HepG2 (cell line): Measurements from ENCODE around the gene LSM14B. TPM values are rescaled to one million over a fixed set of nuclear protein-coding genes. Genes with fewer than 3 reads are reported as not detected.

ENCODE experiments used
- ATAC-seq: fragments of 200-7000 bp; cut with Tn5 transposase; 3 replicates; pipeline ENCODE4 v1.9.1; 2020; ENCODE audit warnings: mild to moderate bottlenecking, moderate library complexity
- BruUV-seq: library from RNA; stranded (reverse); fragments of 400-500 nt; replicated peaks from 2 replicates; lab custom pipeline; 2021; lab: Mats Ljungman, UMichigan
- CTCF ChIA-PET: fragments of 300-600 bp; formaldehyde crosslinking; extraction: SDS; loops from one replicate; lab custom pipeline; 2021; ENCODE audit warnings: low total read pairs, inconsistent platforms, low intra/inter-chr PET ratio; lab: Yijun Ruan, JAX
- POLR2A ChIA-PET: fragments of 350-600 bp; sonication (Branson Sonifier 250); formaldehyde crosslinking; loops from one replicate; lab custom pipeline; 2020; ENCODE audit warnings: antibody characterized with exemption, inconsistent platforms; lab: Yijun Ruan, JAX
- DNase-seq: peaks from one replicate; pipeline ENCODE4 v3.0.0-alpha.2; 2015; ENCODE audit warnings: low spot score
- FAIRE-seq: peaks from 3 replicates; lab custom pipeline; 2011; peaks lifted over from hg19 to GRCh38; lab: Jason Lieb, UNC
- H2AFZ ChIP-seq: one replicate; pipeline ENCODE4 v1.6.1; 2011; ENCODE audit warnings: low read length, inconsistent platforms
- H3K27ac ChIP-seq: fragments of 300-600 bp; 3 replicates; pipeline ENCODE4 v1.8.0; 2011; ENCODE audit warnings: mixed run types, mild to moderate bottlenecking, mixed read lengths, low read length, inconsistent platforms; ENCODE audit not compliant: insufficient read depth; ENCODE audit errors: extremely low read length
- H3K27me3 ChIP-seq, 2 experiments: fragments of 200-600 bp in 1 of 2; 2 replicates in 1 of 2; 3 replicates in 1 of 2; pipeline versions ENCODE4 v1.6.0 to v1.8.0; 2011; ENCODE audit warnings: low read length in 2 of 2, mild to moderate bottlenecking in 2 of 2, moderate library complexity in 2 of 2, inconsistent platforms in 1 of 2; ENCODE audit not compliant: insufficient read depth in 2 of 2, control insufficient read depth in 1 of 2
- H3K36me3 ChIP-seq, 2 experiments: fragments of 200-600 bp in 1 of 2; replicated peaks in 1 of 2; 2 replicates in 1 of 2; 3 replicates in 1 of 2; pipeline versions ENCODE4 v1.5.1 to v1.8.0; 2011; ENCODE audit warnings: low read length in 2 of 2, inconsistent platforms in 1 of 2; ENCODE audit not compliant: insufficient read depth in 2 of 2, control insufficient read depth in 1 of 2
- H3K4me1 ChIP-seq: 2 replicates; pipeline ENCODE4 v1.5.1; 2012; ENCODE audit warnings: low read length, inconsistent platforms; ENCODE audit not compliant: insufficient read depth
- H3K4me2 ChIP-seq: 2 replicates; pipeline ENCODE4 v1.6.0; 2011; ENCODE audit warnings: low read depth, low read length, inconsistent platforms
- H3K4me3 ChIP-seq, 3 experiments: fragments of 200-600 bp in 1 of 3; sonication (generic), shearing (Covaris generic) in 1 of 3; replicated peaks in 1 of 3; 2 replicates each; pipeline ENCODE4 v1.5.1; 2011 to 2016; ENCODE audit warnings: low read length in 3 of 3, inconsistent platforms in 2 of 3, low read depth in 2 of 3, mild to moderate bottlenecking in 2 of 3, control low read depth in 1 of 3, mixed read lengths in 1 of 3; ENCODE audit not compliant: insufficient read depth in 1 of 3
- H3K79me2 ChIP-seq: one replicate; pipeline ENCODE4 v1.6.1; 2011; ENCODE audit warnings: low read length, inconsistent platforms; ENCODE audit not compliant: insufficient read depth
- H3K9ac ChIP-seq: 2 replicates; pipeline ENCODE4 v1.6.0; 2011; ENCODE audit warnings: mild to moderate bottlenecking, low read depth, low read length, inconsistent platforms; ENCODE audit not compliant: insufficient read depth
- H3K9me3 ChIP-seq: 2 replicates; pipeline ENCODE4 v1.5.1; 2012; ENCODE audit warnings: mild to moderate bottlenecking, low read length
- H4K20me1 ChIP-seq: 2 replicates; pipeline ENCODE4 v1.6.0; 2011; ENCODE audit warnings: inconsistent platforms, mild to moderate bottlenecking, low read length, moderate library complexity; ENCODE audit not compliant: insufficient read depth
- ARNT2 ChIP-seq: sonication (generic); formaldehyde crosslinking; IDR thresholded peaks from 2 replicates; pipeline ENCODE4 v1.8.0; 2022; ENCODE audit warnings: mild to moderate bottlenecking, low read depth, missing genetic modification reagents, moderate library complexity
- FOXM1 ChIP-seq: sonication (generic); formaldehyde crosslinking; IDR thresholded peaks from 2 replicates; pipeline ENCODE4 v1.5.0; 2020; ENCODE audit warnings: missing genetic modification reagents
- GATAD1 ChIP-seq: IDR thresholded peaks from 2 replicates; pipeline ENCODE4 v1.6.1; 2016; ENCODE audit warnings: missing genetic modification reagents, missing compliant biosample characterization
- GATAD2A ChIP-seq: IDR thresholded peaks from 2 replicates; pipeline ENCODE4 v1.6.1; 2016
- NFE2L2 ChIP-seq: fragments of 150-350 bp; IDR thresholded peaks from 2 replicates; pipeline ENCODE4 v1.6.1; 2014; ENCODE audit warnings: low read length
- ZNF274 ChIP-seq: sonication (generic); formaldehyde crosslinking; IDR thresholded peaks from 2 replicates; pipeline ENCODE4 v1.5.1; 2020; ENCODE audit warnings: mild to moderate bottlenecking, missing genetic modification reagents
- ZNF484 ChIP-seq: sonication (generic); formaldehyde crosslinking; IDR thresholded peaks from 2 replicates; pipeline ENCODE4 v1.5.1; 2020; ENCODE audit warnings: mild to moderate bottlenecking, low read depth, missing genetic modification reagents, borderline replicate concordance
- ZNF549 ChIP-seq: sonication (generic); formaldehyde crosslinking; IDR thresholded peaks from 2 replicates; pipeline ENCODE4 v1.5.0; 2020; ENCODE audit warnings: missing genetic modification reagents
- ZNF883 ChIP-seq: sonication (generic); formaldehyde crosslinking; IDR thresholded peaks from 2 replicates; pipeline ENCODE4 v1.5.1; 2020; ENCODE audit warnings: mild to moderate bottlenecking, missing genetic modification reagents; ENCODE audit errors: not compliant biosample characterization
- ZSCAN31 ChIP-seq: sonication (generic); formaldehyde crosslinking; IDR thresholded peaks from 2 replicates; pipeline ENCODE4 v1.5.0; 2020; ENCODE audit warnings: low read depth, mild to moderate bottlenecking, missing genetic modification reagents
- WGBS: methylation state at CpG from one replicate; pipeline ENCODE4 v1.1.6; 2017; ENCODE audit warnings: low lambda C conversion rate; 5-methylcytosine and 5-hydroxymethylcytosine counted together
- in situ Hi-C: cut with HindIII; loops from 2 replicates; pipeline ENCODE4 v1.10.0; 2017; ENCODE audit warnings: low pct_unique_long_range_greater_than_20kb; ENCODE audit not compliant: extremely low pct_ligation_motif_present
- intact Hi-C: fragments of 100-400 bp; cut with micrococcal nuclease; formaldehyde crosslinking; loops from one replicate; pipeline ENCODE4 v1.10.0; 2022; ENCODE audit not compliant: unreplicated experiment
- polyA plus RNA-seq, 8 experiments: library from polyadenylated mRNA; depleted of rRNA in 3 of 8; stranded (reverse) in 7 of 8; unstranded in 1 of 8; fragments of >200 nt; fragmentation: Illumina TruSeq in 4 of 8; extraction: Trizol in 4 of 8; gene quantifications; 2 replicates each; pipeline versions ENCODE4 v1.2.1 to v1.2.3, GENCODE V29; 2011 to 2016; ENCODE audit warnings: low read depth in 4 of 8, missing spikeins in 1 of 8, mixed read lengths in 1 of 8; ENCODE audit not compliant: insufficient read depth in 1 of 8
- total RNA-seq, 5 experiments: library from RNA; depleted of rRNA; stranded (reverse); fragments of >200 nt; fragmentation: Illumina TruSeq; extraction: Trizol; gene quantifications; 2 replicates each; pipeline ENCODE4 v1.2.3, GENCODE V29; 2016; ENCODE audit warnings: low read depth in 1 of 5
- TF ChIP-seq, protein P1 (sequence below): sonication (generic); formaldehyde crosslinking; IDR thresholded peaks from 2 replicates; pipeline ENCODE4 v1.9.0; 2022; ENCODE audit warnings: low read depth, missing genetic modification reagents
- TF ChIP-seq, protein P2 (sequence below): sonication (generic); formaldehyde crosslinking; IDR thresholded peaks from 2 replicates; pipeline ENCODE4 v1.4.0; 2020; ENCODE audit warnings: mild to moderate bottlenecking, missing genetic modification reagents
- TF ChIP-seq, protein P3 (sequence below): sonication (generic); formaldehyde crosslinking; IDR thresholded peaks from 2 replicates; pipeline ENCODE4 v1.4.0; 2020; ENCODE audit warnings: missing genetic modification reagents, borderline replicate concordance

LSM14B gene
- total and polyA plus RNA-seq, 2 of the 13 experiments (the other 11 are each of a cell fraction or from before 2014, with no cell fraction given), result 43.3 to 79.2 TPM

DNA sequence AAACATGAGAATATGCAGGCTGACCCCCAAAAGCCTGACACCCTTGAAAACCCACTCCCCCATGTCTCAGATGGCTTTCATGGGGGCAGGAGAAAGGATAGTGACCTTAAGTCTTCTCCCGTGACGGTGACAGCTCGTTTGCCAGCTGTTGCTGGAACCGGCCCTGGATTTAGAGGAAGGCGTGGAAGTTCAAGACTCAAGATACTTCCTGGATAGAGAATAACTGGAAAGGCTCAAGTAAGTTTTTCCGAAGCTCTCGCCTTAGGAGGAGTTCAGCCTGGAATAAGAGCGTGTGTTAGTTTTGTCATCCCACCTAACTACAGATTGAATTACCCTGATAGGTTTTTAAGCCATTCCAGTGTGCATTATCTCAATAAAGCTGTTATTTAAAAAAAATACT, 49.0 kb downstream of the LSM14B start (continued):
- TF ChIP-seq, protein P1, sequence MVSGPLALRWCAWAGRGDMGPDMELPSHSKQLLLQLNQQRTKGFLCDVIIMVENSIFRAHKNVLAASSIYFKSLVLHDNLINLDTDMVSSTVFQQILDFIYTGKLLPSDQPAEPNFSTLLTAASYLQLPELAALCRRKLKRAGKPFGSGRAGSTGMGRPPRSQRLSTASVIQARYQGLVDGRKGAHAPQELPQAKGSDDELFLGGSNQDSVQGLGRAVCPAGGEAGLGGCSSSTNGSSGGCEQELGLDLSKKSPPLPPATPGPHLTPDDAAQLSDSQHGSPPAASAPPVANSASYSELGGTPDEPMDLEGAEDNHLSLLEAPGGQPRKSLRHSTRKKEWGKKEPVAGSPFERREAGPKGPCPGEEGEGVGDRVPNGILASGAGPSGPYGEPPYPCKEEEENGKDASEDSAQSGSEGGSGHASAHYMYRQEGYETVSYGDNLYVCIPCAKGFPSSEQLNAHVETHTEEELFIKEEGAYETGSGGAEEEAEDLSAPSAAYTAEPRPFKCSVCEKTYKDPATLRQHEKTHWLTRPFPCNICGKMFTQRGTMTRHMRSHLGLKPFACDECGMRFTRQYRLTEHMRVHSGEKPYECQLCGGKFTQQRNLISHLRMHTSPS, result no peak
- TF ChIP-seq, protein P2, sequence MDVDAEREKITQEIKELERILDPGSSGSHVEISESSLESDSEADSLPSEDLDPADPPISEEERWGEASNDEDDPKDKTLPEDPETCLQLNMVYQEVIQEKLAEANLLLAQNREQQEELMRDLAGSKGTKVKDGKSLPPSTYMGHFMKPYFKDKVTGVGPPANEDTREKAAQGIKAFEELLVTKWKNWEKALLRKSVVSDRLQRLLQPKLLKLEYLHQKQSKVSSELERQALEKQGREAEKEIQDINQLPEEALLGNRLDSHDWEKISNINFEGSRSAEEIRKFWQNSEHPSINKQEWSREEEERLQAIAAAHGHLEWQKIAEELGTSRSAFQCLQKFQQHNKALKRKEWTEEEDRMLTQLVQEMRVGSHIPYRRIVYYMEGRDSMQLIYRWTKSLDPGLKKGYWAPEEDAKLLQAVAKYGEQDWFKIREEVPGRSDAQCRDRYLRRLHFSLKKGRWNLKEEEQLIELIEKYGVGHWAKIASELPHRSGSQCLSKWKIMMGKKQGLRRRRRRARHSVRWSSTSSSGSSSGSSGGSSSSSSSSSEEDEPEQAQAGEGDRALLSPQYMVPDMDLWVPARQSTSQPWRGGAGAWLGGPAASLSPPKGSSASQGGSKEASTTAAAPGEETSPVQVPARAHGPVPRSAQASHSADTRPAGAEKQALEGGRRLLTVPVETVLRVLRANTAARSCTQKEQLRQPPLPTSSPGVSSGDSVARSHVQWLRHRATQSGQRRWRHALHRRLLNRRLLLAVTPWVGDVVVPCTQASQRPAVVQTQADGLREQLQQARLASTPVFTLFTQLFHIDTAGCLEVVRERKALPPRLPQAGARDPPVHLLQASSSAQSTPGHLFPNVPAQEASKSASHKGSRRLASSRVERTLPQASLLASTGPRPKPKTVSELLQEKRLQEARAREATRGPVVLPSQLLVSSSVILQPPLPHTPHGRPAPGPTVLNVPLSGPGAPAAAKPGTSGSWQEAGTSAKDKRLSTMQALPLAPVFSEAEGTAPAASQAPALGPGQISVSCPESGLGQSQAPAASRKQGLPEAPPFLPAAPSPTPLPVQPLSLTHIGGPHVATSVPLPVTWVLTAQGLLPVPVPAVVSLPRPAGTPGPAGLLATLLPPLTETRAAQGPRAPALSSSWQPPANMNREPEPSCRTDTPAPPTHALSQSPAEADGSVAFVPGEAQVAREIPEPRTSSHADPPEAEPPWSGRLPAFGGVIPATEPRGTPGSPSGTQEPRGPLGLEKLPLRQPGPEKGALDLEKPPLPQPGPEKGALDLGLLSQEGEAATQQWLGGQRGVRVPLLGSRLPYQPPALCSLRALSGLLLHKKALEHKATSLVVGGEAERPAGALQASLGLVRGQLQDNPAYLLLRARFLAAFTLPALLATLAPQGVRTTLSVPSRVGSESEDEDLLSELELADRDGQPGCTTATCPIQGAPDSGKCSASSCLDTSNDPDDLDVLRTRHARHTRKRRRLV (CRISPR knock-in tag), result no peak
- TF ChIP-seq ZNF274 (no peak), FOXM1 (CRISPR knock-in tag) (no peak), ZNF549 (CRISPR knock-in tag) (no peak)

DNA sequence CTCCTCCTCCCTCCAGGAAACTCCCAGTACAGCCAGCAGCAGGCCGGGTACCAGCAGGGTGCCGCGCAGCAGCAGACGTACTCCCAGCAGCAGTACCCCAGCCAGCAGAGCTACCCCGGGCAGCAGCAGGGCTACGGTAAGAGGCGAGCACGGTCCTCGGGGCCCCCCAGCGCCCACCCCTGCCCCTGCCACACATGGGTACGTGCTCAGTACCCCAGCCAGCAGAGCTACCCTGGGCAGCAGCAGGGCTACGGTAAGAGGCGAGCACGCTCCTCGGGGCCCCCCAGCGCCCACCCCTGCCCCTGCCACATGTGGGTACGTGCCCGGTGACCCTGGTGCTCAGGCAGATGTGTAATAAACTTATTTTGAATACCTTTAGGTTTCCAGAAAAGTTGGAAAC, 50.4 kb downstream of the LSM14B start:
- 98% methylated on average over 13 of the region's 18 CpGs for WGBS
- no peak for FAIRE-seq
- BruUV-seq, result no TSS peak
- no peak overlapping the region for H2AFZ ChIP-seq
- intact Hi-C loops, result no loop called here
- no peak overlapping the region for H3K4me2 ChIP-seq
- DNase-seq, result no peak
- ChIA-PET CTCF (no interaction called here), POLR2A (interaction anchor here (1.7 kb wide), 1 partner anchor 16 kb away, joined by 4 read pairs; no protein-coding TSS in a partner anchor)
- H3K36me3 ChIP-seq, result peaks cover 33 to 61% of the 10 kb centered on the region in 2 experiments
- H3K4me3 ChIP-seq, result no peak overlapping the region
- H3K79me2 ChIP-seq, result no peaks in the 10 kb centered on the region
- no peaks in the 10 kb centered on the region for H3K4me1 ChIP-seq
- H3K9ac ChIP-seq, result no peak overlapping the region
- no peak; the same call in 2 of the 3 replicates for ATAC-seq
- H3K27me3 ChIP-seq, result no peaks in the 10 kb centered on the region; a peak in 1 of 5 replicates
- no peaks in the 10 kb centered on the region for H4K20me1 ChIP-seq
- in situ Hi-C loops, result no loop called here
- no peaks in the 10 kb centered on the region for H3K9me3 ChIP-seq
- no peak overlapping the region for H3K27ac ChIP-seq
- TF ChIP-seq NFE2L2 (no peak), GATAD1 (CRISPR knock-in tag) (no peak), ARNT2 (CRISPR knock-in tag) (no peak), ZNF484 (CRISPR knock-in tag) (no peak), ZNF883 (CRISPR knock-in tag) (no peak), ZSCAN31 (CRISPR knock-in tag) (no peak), GATAD2A (no peak)
- TF ChIP-seq, protein P3, sequence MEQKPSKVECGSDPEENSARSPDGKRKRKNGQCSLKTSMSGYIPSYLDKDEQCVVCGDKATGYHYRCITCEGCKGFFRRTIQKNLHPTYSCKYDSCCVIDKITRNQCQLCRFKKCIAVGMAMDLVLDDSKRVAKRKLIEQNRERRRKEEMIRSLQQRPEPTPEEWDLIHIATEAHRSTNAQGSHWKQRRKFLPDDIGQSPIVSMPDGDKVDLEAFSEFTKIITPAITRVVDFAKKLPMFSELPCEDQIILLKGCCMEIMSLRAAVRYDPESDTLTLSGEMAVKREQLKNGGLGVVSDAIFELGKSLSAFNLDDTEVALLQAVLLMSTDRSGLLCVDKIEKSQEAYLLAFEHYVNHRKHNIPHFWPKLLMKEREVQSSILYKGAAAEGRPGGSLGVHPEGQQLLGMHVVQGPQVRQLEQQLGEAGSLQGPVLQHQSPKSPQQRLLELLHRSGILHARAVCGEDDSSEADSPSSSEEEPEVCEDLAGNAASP (CRISPR knock-in tag), result no peak
